NCI-H1694 treated with DMSO at 0.1 percent for 48 hours (cell line): ENCODE results near the gene SLC24A3.

Experiments
- DNase-seq: peaks from one replicate; lab custom pipeline; 2025; lab: John Stamatoyannopoulos, UW

Gene SLC24A3

DNA sequence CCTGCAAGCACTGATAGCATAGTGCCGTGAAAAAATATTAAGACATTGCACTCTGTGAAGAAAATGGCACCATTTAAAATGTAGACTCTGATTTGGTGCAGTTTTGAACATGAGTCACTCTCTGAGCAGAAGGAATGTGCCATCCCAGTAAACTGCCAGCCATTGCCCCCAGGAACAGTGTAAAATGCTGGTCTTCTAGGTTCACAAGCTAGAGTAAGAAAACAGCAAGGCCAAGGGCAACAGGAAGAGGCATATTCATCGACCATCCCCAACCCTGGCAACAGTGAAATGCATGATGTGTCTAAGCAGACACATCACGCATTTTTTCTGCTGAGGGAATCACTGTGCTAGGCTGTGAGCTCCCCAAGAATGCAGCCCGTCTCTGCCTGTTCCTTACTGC lies 382.5 kb downstream of the SLC24A3 start:
- no peak for DNase-seq

DNA sequence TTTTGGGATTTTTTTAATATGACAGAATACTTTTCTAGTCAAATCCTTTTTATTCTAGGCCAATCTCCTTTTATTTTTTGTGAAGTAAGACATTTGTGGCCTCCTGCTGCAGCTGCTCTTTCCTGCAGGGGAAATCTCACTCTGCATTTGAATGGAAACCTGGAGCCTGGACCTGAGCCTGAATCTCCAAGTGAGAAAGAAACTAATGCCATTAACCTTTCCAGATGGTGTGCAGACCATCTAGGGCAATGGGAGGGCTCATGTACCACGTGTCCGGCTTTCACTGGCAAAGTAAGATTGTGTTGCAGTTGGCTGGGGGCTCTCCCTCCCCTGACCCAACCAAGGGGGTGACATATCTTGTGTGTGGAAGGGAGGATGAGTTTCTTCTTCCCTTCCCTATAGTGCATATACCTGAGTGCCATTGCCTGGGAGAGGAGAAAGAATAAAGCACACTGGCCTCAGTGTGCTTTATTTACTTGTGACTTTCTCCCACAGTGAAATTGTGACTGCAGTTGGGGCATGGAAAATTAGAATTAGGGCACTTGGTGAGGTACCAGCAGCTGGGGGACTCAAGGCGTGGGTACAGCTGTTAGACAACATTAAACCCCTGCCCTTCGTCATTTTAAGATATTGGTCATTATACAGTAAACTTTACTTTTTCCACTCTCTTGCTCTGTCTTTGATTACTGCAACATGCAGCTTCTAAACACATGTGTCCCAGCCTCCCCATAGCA lies 385.8 kb downstream of the SLC24A3 start:
- no peak for DNase-seq

DNA sequence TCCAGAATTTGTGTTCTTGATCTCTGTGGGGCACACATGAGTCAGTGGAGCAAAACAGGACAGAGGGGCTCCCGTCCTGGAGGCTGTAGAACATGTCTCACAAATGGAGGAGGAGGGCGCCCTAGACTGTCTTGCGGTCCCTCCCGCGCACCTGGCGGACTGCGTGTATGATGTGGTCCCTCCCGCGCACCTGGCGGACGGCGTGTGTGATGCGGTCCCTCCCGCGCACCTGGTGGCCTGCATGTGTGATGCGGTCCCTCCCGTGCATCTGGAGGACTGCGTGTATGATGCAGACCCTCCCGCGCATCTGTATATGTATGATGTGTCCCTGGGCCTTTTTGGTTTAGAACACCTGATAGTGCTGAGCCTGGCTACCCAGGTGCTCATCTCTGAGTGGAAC lies 386.8 kb downstream of the SLC24A3 start:
- no peak for DNase-seq

DNA sequence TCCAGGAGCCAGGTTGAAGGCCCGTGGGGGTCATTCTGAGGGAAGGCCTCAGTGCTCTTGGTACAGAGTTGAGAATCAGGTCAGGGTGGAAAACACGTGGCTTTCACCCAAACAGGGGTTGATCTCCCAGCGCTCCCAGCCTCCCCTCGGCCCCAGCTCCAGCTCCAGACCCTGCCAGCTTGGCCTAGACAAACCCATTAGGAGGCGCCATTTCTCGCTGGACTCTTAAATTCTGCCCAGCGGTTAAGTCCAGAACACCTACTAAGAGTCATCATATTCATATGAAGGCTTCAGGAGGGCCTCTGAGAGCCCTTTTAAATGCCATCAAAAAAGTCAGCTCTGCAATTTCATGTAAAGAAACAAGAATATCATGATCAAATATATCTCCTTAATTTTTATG lies 387.6 kb downstream of the SLC24A3 start:
- no peak for DNase-seq

DNA sequence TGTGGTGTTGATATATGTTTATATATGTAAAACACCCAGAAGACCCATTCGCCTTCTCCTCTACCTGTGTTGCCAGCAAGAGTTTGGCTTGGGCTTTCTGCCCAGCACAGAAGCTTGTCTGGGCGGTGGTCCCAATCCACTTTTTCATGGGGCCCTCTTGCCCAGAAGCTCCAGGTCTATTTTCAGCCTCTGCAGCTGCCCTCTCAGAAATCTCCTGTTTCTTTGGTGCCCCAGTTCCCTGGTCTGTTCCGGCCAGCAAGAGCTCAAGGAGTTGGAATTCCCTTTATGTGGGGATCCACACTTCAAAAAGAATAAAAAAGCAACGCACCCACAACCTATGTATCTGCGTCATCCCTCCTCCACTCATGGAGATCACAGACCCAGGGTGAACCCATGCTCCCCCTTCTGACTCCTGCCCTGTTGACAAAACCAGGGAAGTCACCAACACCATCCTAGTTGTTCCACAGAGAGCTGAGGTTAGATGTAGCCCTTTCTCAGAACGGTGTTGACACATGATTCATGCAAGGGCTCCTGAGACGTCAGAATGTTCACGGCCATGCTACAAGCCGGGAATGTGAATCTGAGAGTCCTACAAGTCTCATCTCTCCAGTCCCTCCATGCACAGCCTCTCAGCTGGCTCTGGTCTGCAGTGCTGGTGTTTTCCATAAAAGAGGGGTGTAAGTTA lies 388.8 kb downstream of the SLC24A3 start:
- no peak for DNase-seq

DNA sequence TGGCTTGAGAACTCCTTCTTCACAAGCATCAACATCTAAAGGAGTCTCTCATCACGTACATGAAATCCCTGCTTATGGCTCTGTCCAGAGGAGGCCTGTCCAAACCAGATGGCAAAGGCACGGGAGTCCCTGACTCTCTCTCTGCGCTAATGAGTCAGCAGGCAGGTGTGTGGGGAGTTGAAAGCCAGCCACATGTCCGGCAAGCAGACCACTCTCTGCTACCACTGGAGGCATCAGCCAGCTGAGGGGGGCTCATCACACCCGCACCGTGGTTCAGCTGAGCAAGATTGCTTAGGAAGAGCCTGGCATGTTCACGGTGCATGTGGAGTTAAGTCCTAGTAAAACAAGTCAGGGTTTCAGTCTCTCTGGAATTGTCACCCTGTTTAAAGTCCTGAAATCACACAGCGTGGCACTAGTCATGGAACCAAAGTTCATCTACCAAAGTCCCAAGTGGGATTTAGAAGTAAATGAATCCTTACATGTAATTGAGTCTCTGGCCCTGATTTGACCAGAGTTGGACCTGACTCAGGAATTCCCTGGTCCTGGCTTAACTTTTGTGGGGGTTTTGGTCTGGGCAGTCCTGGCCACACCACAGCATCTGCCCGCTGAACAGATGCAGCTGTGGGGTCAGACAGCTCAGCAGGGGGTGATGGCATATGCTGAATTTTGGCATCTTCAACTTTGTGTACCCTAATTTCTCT lies 390.4 kb downstream of the SLC24A3 start:
- DNase-seq: no peak

DNA sequence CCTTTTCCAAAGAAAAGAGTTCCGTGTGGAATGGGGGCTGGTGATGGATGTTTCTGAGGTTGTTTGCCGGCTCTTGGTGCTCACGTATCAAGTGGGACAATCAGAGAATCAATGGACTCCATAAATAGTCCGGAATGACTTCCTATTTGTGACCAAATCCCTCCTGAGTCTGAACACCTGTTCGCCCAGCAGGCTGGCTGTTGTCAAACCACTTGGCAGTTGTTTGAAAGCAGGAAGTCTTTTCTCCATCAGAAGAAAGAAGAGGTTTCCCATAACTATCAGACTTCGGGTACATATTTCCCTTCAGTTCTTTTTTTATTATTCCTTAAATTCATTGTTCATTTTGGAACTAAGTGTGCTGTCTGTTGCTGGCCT lies 390.9 kb downstream of the SLC24A3 start:
- DNase-seq: no peak

DNA sequence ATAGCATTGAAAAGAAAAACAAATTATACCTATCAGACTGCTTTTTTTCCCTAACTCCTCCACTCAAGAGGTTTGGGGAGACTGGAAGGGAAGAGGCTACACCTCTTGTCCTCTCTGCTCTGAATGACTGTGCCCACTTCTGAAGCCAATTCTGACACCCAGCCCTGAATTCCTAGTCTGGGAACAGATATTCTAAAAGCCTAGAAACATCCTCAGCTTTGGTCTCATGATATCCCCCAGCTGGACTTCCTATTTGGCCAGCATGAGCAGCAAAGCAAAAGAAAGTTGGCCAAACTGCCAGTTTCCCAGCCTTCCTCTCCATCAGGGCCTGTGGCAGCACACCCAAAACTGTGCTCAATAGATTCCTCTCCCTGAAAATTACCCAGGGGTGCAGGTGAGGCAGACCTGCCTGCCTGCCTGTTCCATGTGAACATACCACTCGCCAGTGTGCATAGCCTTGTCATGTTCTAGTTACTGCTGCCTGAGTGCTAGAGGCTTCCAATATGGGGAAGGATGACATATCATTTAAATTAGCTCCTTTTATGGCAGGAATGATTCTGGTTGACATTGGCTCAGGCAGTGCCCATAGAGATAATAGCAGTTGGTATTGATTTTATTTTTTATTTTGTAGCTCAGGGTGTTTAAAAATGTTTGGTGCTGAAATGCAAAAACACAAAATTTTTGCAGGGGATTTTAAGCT lies 393.5 kb downstream of the SLC24A3 start:
- DNase-seq: no peak

DNA sequence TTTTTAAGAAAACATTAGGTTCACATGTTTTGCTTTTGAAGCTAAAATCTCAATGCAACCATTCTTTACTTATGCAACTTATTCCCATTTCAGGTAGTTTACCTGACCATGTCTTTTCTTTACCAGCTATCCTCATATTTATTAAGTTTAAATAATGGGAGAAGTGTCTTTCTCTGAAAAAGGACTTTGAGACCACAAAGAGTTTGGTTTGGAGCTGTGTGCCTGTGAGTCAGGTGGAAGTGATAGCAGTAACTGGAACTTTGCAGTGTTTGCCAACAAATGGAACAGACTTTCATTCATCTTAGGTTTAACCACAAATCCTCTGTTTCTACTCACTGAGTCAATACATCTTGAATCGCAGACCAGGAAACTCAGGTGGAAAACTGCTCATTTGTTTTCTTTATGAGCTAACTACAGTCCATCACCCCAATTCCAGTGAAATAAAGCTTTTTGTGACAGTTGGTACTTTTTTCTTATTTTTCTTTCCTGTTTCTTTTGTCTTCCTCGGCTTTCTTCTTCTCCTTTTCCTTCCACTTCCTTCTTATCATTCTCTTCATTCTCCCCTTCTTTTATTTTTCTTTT lies 397.3 kb downstream of the SLC24A3 start:
- no peak for DNase-seq

DNA sequence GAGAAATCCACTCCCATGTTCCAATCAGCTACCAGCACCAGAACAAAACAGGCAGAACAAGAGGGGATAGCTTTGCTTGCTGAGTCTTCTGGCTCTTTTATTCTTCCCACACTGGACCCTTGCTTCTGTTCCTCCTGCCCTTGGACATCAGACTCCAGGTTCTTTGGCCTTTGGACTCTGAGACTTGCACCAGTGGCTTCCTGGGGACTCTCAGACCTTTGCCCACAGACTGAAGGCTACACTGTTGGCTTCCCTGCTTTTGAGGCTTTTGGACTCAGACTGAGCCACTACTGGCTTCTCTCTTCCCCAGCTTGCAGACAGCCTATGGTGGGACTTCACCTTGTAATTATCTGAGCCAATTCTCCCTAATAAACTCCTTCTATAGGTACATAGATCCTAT lies 403.2 kb downstream of the SLC24A3 start:
- DNase-seq: no peak

DNA sequence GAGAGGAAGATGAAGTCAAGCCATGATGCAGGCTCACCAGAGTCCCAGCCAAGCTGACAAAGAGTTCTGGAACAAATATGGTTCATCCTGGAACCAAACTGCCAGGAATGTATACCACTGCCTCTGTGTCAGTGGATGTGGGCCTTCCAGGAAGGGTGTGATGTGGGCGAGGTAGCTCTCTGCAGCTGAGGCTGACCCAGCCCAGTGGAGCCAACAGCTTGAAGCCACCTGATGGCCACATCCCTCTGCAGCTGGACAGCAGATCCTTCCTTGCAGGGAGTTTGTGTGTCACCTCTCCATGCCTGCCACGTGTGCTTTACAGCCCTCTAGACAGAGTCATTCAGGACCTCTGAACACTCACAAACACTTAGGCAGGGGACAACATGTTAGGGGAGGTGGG lies 403.6 kb downstream of the SLC24A3 start:
- DNase-seq: no peak

DNA sequence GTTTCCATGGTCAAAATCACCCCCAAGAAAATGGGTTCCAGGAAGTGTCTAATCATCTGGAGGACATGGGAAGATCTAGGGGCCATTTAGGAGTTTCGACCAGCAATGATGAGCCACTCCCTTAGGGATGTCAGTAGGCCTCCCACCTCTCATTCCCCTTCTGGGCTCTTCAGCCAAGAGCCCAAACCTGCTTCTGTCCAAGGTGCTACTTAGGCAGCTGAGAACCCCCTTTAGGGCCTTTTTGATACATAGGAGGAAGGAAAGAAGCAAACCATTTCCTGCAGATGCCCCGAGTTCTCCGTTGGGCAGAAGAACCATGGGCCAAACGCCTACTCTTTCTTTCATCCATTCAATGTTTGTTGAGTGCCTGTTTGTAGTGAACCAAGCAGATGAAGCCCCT lies 404.2 kb downstream of the SLC24A3 start:
- no peak for DNase-seq

DNA sequence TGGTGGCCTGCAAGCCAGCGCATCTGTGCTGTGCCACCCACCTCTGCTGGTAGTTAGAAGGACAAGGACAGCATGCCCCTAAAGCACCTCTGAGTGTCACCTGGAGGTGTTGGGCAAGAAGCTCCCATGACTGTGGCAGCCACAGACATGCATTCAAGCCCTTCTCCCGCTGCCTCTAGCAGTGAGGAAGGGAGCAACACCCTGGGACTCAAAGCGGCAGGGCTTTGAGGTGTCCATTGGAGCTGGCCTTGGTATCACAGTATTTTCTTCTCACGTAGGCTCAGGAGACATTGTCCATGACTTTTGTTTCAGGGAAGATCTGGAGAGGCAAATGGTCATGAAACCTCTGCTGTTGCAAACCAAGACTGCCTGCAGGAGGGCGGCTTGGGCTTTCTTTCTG lies 404.8 kb downstream of the SLC24A3 start:
- DNase-seq: no peak

DNA sequence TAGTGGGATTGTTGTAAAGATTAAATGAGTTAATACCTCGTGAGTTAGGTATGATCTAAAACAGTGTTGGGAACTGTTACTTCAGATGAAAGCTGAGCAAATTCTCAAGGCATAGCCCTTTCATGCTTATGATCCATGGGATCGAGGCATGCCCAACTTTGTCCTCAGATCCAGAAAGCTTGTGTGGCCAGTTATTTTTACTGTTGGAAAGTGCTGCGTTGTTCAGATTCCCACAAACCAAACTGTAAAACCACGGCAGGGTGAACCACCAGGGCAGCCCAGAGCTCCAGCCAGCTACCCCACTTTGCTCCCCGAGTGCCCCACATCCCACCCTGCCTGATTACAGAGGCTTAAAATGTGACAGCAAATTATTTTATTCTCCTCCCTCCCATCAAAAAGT lies 406.3 kb downstream of the SLC24A3 start:
- DNase-seq: no peak

DNA sequence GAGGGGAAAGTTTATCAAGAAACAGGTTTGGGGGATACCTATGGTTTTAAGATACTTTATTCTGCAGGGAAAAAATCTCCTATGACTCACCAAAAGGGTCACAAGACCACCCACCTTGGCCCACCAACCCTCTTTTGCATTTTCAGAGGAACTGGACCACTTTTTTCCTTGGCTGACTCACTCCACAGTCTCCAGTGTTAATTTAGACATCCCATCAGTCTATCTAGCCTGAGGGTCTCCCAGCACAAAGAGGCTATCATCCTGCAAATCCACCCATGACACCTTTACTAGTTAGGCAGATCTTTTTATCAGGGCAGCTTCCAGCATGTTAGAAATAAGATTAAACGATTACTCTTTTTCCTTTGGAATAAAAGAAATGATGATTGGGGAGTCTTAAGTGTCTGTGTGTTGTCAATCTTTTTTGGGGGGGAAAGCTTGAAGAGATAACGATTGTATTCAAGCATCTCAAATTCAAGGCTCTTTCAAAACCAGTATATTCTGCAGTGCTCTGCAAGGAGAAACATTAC lies 407.5 kb downstream of the SLC24A3 start:
- no peak for DNase-seq

DNA sequence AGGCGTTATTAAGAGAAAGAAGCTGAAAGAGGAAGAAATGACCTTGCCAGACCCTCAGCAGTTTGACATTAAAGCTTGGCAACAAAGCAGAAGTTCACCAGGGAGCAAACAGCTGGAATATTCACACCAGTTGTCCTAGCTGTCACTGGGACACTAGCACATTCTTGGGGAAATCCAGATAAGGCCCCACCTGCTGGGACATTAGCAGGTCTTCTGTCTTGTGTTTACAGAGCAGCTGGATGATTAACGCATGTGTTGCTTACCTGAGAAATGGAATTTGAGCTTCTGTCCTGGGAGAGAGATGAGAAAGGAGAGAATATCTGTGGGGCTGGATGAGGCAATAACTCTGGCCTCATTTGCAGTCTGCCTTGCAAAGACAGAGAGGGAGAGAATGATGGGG lies 408.0 kb downstream of the SLC24A3 start:
- no peak for DNase-seq

DNA sequence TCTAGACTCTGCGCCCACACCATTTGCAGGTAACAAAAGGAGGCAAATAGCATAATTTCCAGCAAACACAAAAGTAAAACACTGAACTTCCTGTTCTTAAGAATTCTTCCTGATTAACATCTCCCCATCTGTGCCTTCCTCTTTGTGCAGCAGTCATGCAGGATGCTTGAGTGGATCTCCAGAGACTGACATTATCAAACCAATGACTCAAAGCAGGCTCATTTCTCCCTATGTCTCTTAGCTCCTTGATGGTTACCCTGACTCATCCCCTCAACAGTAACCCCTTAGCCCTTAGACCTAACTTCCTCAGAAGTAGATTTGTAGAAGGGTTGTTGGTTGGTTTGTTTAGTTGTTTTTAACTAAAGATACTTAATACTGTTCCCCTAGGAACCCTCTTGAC lies 408.6 kb downstream of the SLC24A3 start:
- DNase-seq: no peak

DNA sequence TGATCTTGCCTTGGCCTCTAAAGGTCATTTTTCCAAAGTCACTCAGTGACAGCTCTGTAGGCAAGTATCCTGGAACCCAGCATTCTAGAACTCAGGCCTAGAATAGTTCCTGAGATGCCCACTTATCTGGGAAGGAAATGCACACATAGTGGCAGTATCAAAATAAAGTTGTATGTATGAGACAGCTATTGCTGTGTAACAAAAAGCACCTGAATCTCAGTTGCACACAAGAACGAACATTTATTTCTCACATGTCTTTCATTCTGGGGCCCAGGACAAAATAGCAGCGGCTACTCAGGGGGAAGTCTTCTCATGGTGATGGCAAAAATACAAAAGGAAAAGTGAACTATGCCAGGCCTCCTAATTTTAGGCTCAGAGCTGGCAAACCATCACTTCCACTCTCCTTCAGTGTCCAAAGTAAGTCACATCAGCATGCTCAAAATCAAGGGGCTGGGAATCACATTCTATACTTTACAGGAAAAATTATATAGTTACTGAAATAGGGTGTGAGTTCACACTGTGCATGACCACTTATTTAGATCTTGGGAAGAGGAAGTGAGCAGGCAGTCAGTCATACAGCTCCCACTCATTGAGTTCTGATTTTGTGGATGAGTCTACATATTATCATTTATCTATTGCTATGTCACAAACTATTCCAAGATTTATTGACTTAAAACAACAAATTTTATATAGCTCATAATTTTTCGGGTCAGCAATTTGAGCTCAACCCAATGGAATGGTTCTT lies 412.0 kb downstream of the SLC24A3 start:
- DNase-seq: no peak

DNA sequence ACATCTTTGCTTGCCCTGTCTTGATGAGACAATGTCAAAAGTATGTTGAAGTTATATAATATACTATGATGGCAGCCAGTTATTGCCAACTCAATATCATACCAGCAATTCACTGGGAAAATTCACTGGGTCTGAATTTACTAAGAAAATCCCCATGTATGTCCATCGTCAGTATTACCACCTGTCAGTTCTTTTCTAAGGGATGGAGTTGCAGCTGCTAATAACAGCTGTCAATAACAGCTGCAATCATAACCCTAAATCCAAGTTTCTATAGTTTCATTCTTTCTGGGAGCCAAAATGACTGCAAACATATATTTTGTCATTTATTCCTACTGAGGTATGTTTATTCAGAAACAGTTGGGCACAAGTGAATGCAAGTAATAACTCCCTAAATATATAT lies 413.0 kb downstream of the SLC24A3 start:
- no peak for DNase-seq

DNA sequence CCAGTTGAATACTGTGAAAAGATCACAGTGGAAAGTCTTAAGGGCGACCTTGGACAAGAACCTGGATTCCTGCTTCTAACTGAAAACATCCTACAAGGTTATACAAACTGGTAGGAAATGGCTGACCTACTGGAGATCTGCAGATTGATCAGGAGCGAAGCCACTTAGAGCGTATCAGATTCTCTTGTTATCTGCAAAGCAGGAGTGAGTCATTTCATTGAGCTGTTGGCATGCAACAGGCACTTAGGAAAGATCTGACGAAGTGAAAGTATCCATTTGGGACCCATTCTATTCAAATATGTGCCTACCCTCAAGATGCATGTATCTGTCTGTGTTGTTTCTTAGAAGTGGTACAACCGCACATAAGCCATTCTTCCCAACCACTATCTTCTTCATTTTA lies 414.5 kb downstream of the SLC24A3 start:
- DNase-seq: no peak

DNA sequence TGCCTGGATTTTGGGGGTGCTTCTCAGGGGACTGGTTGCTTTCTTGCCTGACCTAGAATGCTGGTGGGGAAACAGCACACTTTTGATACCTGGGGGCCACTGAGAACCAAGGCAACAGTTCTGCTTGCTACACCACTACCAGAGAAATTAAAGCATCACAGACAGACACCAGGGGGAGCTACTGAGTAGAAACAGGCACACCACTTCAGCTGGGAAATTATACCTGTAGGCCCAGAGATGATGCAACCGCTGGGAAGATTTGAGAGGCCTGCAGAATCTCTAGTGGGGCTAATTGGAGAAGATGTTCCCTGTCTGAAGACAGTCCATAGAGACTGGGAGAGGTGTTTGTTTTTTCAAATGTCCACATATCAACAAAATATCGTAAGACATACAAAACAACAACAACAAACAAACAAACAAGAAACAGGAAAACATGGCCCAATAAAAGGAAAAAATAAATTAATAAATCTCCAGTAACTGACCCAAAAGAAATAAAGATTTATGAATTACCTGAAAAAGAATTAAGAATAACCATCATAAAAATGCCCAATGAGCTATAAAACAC lies 416.2 kb downstream of the SLC24A3 start:
- peak; percentile 47 for DNase-seq
